HTR-8/SVneo (cell line): ENCODE results near the gene AQP4.

Experiments
- DNase-seq: peaks from one replicate; pipeline ENCODE4 v3.0.0; 2011; ENCODE audit warnings: low spot score, mixed read lengths; ENCODE audit not compliant: insufficient read length
- FAIRE-seq: peaks from 2 replicates; lab custom pipeline; 2011; peaks lifted over from hg19 to GRCh38; lab: Jason Lieb, UNC

The AQP4 gene

GRCh38 chr18:26865557-26865956 lies at the start of gene AQP4:
Gene AQP4, minus strand, starts transcription at chr18:26865707. Its CDS starts 18 bp downstream, at chr18:26865689.
- no peak for DNase-seq

DNA sequence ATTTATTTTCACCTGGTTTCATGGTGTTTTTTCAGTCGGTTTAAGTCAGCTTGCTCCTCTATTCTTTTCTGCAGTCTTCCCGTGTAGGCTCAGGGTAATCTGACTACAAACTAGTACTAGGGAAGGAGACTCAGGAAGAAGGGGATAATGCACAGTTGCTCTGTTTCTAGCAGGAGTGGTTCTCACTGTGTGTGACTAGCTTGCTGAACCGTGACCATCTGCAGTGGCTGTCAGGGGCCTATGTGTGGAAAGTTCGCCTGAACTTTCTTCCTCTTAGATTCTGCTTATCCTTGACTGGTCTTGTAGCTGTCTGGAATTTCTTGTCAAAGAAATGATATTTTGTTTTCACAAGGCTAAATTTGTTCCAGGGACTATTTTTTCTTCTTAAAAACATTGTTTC lies 46.3 kb upstream of the AQP4 start:
- no peak for FAIRE-seq

More at GRCh38 chr18:26865557-26865956, at the start of gene AQP4:
- no peak for FAIRE-seq

DNA sequence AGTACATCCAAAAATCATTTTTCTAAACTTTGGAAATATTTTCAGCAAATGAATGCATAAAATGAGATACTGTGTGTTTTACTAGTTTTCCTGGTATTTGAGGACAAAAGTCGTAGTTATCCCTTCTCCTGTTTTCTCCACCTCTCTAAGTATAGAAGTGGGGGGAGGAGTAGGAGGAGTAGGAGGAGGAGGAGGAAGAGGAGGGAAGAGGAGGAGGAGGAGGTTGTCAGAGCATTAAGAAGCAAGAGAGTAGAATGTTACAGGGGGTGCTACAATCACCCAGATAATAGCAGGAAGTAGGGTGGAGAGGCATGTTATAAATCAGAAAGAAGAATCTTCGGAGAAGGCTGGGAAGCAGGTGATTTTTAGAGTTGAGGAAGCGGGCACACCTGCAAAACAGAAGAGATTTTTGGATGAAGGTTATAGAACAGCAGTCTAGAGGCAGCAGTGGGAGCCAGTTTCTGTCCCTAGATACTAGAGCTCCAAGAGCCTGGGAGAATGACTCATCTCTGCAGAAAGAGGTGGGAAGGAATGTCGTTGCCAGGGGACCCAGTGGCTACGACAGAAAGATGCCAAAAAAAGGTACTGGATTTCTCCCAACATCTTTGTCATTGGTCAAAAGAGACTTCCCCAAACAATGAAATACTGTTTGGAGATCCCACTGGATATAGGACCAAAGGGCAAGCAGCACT lies 44.2 kb upstream of the AQP4 start:
- no peak for DNase-seq

More for the DNA sequence above, 46.3 kb upstream of the AQP4 start:
- DNase-seq: no peak

DNA sequence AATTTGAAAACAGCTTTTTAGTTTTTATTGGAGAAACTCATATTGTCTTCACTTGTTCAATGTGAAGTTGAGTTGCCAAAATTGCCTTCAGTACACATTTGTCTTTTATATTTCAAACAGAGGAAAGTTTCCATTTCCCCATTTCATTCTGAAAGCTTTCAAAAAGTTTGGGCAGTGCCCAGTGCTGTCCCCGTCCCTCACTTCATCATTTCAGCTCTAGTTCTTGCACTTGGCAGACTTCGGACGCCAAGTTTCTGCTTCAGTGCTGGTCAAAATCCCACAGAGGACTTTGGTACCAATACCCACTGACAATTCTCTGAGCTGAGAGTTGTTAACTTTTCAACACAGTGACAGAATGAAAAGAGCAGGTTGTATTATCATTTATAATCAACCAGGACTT lies 43.4 kb upstream of the AQP4 start:
- DNase-seq: no peak
- no peak for FAIRE-seq

More for the DNA sequence above, 44.2 kb upstream of the AQP4 start:
- FAIRE-seq: no peak

DNA sequence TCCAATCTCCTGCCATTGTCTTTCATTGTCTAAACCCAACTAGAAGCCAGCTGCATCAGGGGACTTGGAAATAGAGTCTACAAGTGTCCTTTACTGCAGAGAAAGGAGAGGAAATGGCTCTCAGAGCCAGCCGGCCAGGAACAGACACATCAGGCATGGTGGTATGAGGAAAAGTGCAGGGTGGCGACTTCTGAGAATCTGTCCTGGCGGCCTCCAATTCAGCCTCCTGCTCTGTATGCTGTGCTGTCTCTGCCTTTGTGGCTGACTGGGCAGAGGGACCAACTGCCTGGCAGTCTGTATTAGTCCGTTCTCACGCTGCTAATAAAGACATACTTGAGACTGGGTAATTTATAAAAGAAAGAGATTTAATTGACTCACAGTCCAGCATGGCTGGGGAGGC lies 36.8 kb upstream of the AQP4 start:
- DNase-seq (no peak), FAIRE-seq (no peak)

GRCh38 chr18:26901020-26901419 lies 35.5 kb upstream of the AQP4 start:
- FAIRE-seq: no peak
- no peak for DNase-seq

DNA sequence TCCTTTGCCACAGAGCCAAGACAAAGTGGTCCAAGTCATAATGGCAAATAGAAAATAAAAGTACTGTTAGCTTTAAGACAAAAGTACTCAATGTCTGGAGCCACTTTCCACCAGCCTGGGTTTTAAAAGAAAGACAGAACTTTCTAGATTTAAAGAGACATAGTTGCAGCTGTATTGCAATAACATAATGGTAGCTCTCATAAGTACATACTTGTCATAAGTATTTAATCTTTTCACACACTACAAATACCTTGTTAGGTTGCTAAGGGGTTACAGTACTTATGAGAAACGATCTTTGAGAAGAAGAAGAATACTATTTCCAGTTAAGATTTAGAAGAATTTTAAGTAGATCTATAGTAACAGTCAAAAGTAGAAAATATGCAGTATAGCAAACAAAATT lies 28.9 kb upstream of the AQP4 start:
- DNase-seq (no peak), FAIRE-seq (no peak)

DNA sequence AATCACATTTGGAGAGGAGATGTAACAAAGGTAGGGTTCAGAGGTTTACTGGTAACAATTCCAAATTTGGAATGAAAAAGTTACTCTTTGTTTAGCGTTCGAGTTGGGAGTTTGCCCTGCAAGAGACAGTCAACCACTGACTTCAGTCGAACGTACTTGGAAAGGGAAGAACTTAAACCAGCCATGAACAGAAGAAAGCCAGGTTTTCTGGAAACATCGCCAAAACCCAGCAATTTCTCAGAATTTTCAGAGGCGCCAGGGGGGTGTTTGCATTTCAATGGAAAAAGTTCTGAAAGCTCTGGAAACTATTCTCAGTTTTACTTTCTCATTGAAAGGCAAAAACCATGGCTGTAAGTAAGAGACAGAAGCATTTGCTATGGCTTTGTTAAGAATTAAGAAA lies 28.5 kb upstream of the AQP4 start:
- no peak for DNase-seq
- FAIRE-seq: no peak

DNA sequence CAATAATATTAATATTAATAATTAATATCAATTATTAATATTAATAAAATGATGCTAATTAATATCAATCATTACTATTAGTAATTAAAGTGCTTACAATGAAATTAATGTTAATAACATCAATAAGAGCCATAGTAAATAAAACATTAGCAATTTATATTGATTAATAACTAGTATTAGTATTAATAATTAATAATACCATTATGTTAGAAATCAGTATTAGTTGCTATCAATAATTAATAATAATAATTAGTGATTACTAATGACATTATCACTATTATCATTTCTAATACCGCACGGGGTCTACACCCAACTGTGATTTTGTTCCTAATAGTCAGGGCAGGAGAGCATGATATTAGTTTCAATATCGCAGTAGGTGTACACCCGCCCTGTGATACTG lies 22.8 kb upstream of the AQP4 start:
- DNase-seq (no peak), FAIRE-seq (no peak)

DNA sequence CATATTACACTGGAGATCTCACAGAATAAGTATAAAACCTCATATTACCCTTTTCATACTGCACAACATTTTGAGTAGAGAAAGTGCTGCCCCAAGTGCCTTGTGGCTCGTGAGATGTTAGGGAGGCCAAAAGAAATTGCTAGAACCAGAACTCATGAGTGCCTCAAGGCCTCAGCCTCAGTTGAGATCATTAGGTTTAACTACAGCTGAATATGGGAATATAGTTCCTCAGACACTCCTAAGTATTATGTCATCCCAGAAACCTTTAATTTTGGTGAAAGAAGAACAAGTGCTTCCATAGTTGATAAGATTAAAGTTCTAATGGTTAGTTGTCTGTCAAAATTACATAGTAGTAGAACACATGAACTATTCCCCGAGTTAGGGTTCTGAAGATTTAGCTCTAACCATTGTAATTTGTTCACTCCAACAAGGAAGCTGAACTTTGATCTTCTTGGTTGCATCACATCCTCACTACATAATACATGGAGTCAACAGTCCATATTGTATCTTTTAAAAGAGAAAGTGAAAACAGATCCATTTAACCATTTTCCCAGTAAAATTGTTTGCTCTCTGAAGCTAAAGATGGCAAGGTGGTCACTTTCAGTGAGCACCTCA lies 9.6 kb upstream of the AQP4 start:
- DNase-seq (no peak), FAIRE-seq (no peak)

DNA sequence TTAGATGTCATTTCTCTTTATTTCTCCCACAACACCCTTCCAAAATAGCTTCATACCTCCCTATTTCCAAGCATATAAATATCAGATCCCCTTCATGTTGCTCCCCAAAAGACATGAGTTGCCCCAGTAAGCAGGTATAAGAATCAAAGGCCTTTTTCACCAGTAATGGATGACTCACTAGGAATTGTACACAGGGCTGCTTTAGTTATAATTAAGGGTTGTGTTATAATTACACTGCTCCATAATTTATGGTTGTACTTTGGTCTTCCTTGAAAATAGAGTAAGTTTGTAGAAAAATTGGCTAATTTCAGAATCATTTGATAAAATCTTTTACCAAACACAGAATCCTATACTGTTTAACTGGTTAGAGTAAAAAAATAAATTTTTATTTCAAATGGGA lies 8.8 kb upstream of the AQP4 start:
- DNase-seq (no peak), FAIRE-seq (no peak)

DNA sequence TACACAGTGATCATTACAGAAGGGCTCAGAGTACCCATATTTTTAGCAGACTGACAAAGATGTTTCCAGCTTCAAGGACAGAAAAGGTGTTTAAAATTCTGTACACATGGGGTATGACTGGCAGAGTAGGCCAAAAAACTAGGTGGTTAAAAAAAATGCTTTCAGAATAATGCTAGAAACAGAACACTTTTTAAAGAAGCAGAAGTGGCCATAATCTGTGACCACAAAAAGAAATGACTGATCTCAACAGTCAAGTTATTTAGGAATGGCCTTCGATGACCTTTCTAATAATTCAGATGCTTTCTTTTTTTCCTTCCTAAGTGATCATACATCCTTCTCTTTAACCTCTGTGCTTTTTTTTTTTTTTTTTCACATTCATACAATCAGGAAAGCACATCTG lies 4.1 kb upstream of the AQP4 start:
- FAIRE-seq (no peak), DNase-seq (no peak)

GRCh38 chr18:26868968-26869586 lies 3.6 kb upstream of the AQP4 start:
- DNase-seq (no peak), FAIRE-seq (no peak)

GRCh38 chr18:26867471-26867870 lies 2.0 kb upstream of the AQP4 start:
- DNase-seq (no peak), FAIRE-seq (no peak)

GRCh38 chr18:26864658-26865057 lies 849 bp downstream of the AQP4 start:
- no peak for DNase-seq
- no peak for FAIRE-seq

DNA sequence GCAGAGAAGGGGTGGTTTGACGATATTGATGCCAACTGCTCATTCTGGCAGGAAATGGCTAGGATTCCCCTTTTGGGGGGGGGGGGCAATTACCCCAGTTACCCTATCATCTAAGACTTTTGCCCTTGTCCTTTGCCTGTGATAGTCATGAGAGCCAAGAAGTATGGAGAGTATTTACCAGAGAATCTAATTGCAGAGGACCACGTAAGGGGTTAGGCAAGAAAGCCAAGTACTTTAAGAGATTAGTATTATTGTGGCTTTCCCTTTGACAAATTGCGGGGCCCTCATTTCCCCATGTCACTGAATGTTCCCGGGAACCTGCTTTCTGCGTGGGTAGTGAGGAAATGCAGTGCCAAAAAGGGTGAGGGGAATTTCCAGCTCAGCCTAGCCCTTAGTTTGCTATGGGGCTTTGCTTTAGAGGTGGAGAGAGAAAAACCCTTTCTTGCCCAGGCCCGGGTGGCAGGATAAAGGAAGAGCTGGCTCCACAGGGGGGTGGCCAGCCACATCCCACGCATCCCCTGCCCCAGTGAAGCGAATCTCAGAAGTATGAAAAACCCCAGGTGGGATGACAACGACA lies 1.5 kb downstream of the AQP4 start:
- DNase-seq (no peak), FAIRE-seq (no peak)

DNA sequence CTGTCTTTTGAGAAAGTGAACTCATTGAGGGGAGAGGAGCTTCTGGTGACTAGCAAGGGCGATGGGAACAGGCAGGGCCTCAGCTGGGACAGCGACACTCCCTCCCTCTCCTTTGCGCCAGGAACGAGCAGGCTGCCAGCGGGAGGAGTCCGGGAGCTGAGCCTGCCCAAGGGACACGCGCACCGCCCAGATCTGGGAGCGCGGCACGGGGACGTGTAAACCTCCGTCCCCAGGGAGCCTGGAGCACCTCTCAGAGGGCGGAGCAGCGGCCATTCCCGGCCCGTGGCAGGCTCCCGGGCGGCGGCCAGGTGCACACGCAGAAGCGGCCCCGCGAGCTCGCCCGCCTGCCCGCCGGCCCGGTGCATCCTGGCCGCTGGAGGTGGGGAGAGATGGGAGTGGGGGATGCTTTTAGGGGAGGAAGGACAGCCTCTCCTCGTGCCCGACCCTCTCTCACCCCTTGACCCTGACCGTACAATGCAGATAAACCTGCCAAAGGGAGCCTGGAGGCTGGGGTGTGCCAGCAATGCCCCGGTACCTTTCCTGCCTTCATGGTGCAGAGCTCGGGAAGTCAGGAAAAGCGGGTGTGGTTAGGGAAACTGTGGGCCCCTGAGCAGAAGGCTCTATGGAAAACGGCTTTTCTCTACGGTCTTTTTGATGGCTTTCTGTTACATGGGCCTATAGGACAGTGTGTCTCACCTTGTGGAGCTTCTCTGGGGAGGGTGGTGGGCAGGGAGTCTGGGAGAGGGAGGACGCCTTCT lies 2.2 kb downstream of the AQP4 start:
- FAIRE-seq: no peak
- no peak for DNase-seq

GRCh38 chr18:26862084-26862483 lies 3.4 kb downstream of the AQP4 start:
- DNase-seq (no peak), FAIRE-seq (no peak)

GRCh38 chr18:26854292-26854881 lies 11.1 kb downstream of the AQP4 start:
- no peak for FAIRE-seq
- no peak for DNase-seq

DNA sequence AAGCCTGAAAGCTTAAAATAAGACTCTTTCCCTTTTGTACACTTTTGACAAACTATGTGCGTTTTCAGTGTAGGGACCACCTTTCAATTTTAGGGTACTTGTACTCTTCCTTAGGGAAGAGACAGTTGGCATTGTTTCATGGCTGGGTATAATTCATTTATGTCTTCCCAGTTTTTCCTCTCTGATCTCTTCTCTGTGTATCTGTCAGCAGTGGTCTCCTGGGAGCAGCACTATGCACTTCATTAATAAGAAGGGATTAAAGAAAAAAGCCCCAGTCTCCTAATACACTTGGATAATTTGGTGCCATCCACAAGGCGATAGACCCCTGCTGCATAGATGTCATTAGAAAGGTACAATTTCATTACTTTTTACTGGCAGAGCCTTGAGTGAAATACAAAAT lies 12.1 kb downstream of the AQP4 start:
- no peak for DNase-seq
- no peak for FAIRE-seq
